ENCODE results near the gene GUCA2B. TPM values are rescaled to one million over a fixed set of nuclear protein-coding genes. Genes with fewer than 3 reads are reported as not detected.
A peak's percentile ranks its signal among the peaks of the same experiment; 100 is the strongest.

Gene GUCA2B
- total RNA-seq, 4 donors from 2014 or later: 2.8 TPM; not detected in 3

DNA sequence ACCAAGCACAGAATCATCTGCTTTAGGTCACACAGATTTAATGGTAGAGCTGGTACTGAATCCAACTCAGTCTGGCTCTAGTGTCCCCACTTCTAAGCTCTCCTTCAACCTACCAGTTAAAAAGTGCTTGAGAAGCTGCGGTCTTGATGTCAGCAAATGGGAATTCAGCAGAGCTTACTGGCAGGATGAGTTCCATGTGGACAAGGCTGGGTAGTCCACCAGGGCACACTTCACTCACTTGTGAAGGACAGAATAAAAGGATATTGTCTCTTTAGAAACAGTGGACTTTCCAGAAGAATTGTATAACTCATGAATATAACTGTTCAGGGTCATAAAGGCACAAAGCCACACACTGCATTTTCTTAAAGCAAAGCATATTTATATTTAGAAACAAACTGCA lies 35.1 kb upstream of the GUCA2B start:
- intact Hi-C loops (cut with DNase I; ENCODE audit: low total_unique reads): no loop called here
- H3K4me3 ChIP-seq (ENCODE audit: low read depth, poor library complexity, severe bottlenecking): no peak overlapping the region
- no peak for TF ChIP-seq POLR2A (IDR thresholded peaks at IDR 0.05)
- TF ChIP-seq, protein P1, sequence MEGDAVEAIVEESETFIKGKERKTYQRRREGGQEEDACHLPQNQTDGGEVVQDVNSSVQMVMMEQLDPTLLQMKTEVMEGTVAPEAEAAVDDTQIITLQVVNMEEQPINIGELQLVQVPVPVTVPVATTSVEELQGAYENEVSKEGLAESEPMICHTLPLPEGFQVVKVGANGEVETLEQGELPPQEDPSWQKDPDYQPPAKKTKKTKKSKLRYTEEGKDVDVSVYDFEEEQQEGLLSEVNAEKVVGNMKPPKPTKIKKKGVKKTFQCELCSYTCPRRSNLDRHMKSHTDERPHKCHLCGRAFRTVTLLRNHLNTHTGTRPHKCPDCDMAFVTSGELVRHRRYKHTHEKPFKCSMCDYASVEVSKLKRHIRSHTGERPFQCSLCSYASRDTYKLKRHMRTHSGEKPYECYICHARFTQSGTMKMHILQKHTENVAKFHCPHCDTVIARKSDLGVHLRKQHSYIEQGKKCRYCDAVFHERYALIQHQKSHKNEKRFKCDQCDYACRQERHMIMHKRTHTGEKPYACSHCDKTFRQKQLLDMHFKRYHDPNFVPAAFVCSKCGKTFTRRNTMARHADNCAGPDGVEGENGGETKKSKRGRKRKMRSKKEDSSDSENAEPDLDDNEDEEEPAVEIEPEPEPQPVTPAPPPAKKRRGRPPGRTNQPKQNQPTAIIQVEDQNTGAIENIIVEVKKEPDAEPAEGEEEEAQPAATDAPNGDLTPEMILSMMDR (IDR thresholded peaks at IDR 0.05): no peak
- WGBS, 2 donors: 91 to 94% methylated on average over 1 of the region's 1 CpG
- DNase-seq (ENCODE audit: low spot score in 2 of 2): no peak

- intact Hi-C loops (cut with DNase I; ENCODE audit: low total_unique reads): no loop called here
- TF ChIP-seq, protein P1 (IDR thresholded peaks at IDR 0.05): no peak
- no peak for TF ChIP-seq POLR2A (IDR thresholded peaks at IDR 0.05)
- DNase-seq (ENCODE audit: low spot score in 2 of 2): no peak
- no peak overlapping the region for H3K4me3 ChIP-seq (ENCODE audit: low read depth, poor library complexity, severe bottlenecking)
- WGBS, 2 donors: 92 to 99% methylated on average over 3 of the region's 3 CpGs
Measured at GRCh38 chr1:42122408-42122807, 30.8 kb upstream of the GUCA2B start.

DNA sequence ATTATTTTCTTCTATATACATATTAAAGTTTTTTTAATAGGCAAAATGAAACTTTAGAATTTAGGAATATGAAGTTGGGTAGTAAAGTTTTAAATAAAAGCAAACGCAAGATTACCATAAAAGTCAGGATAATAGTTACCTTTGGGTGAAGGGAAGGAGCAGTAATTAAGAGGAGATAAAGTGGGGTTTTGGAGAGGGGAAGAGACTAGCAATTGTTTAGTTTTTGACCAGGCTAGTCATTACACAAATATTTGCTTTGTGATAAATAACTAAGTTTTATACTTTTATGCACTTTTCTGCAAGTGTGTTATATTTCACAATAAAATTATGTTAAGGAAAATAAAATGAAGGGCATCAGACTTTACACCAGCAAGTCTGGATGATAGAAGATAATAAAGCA lies 27.7 kb upstream of the GUCA2B start:
- TF ChIP-seq POLR2A (IDR thresholded peaks at IDR 0.05): no peak
- TF ChIP-seq, protein P1 (IDR thresholded peaks at IDR 0.05): no peak
- intact Hi-C loops (cut with DNase I; ENCODE audit: low total_unique reads): no loop called here
- DNase-seq (ENCODE audit: low spot score in 2 of 2): no peak
- H3K4me3 ChIP-seq (ENCODE audit: low read depth, poor library complexity, severe bottlenecking): no peak overlapping the region
- WGBS, 2 donors: 0 to 43% methylated on average over 1 of the region's 1 CpG

- DNase-seq (ENCODE audit: low spot score in 2 of 2): peak in 1 of 2 donors; percentile 57
- no peak overlapping the region for H3K4me3 ChIP-seq (ENCODE audit: low read depth, poor library complexity, severe bottlenecking)
- intact Hi-C loops (cut with DNase I; ENCODE audit: low total_unique reads): no loop called here
- 82 to 86% methylated on average over 6 of the region's 6 CpGs for WGBS, 2 donors
- TF ChIP-seq, protein P1 (IDR thresholded peaks at IDR 0.05): no peak
- TF ChIP-seq POLR2A (IDR thresholded peaks at IDR 0.05): no peak
Measured at GRCh38 chr1:42127767-42128166, 25.4 kb upstream of the GUCA2B start.

DNA sequence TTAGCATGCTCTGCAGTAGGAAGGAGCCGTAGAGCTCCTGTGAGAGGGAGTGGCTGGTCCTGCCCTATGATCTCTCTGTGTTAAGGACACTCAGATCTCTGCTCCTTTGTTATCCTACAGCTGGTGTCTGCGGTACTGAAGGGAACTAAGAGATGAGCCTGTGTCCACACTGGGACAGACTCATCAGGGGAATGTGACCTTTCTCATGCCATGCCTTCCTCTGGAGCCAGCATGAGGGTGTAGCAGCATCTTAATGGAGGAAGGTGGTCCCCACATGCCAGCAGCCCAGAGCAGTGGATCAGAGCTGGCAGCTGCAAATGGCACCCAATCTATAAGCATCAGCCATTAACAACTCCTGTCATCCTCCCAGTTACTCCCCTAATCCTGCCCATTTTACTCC lies 24.7 kb upstream of the GUCA2B start:
- DNase-seq (ENCODE audit: low spot score in 2 of 2): peak in 1 of 2 donors; percentile 26
- intact Hi-C loops (cut with DNase I; ENCODE audit: low total_unique reads): no loop called here
- WGBS, 2 donors: 66 to 69% methylated on average over 2 of the region's 2 CpGs
- no peak for TF ChIP-seq POLR2A (IDR thresholded peaks at IDR 0.05)
- TF ChIP-seq, protein P1 (IDR thresholded peaks at IDR 0.05): no peak
- no peak overlapping the region for H3K4me3 ChIP-seq (ENCODE audit: low read depth, poor library complexity, severe bottlenecking)

- TF ChIP-seq, protein P1 (IDR thresholded peaks at IDR 0.05): no peak
- no peak for TF ChIP-seq POLR2A (IDR thresholded peaks at IDR 0.05)
- peak in 1 of 2 donors; percentile 3 for DNase-seq (ENCODE audit: low spot score in 2 of 2)
- intact Hi-C loops (cut with DNase I; ENCODE audit: low total_unique reads): no loop called here
- H3K4me3 ChIP-seq (ENCODE audit: low read depth, poor library complexity, severe bottlenecking): no peak overlapping the region
- 69 to 79% methylated on average over 3 of the region's 3 CpGs for WGBS, 2 donors
Measured at GRCh38 chr1:42128964-42129363, 24.2 kb upstream of the GUCA2B start.
